Activated CD8-positive, alpha-beta T cell treated with anti-CD3 and anti-CD28 coated beads for 36 hours (primary cell): ENCODE measurements around the gene ADAM11. TPM values are rescaled to one million over a fixed set of nuclear protein-coding genes. Genes with fewer than 3 reads are reported as not detected.
"Not testable (repeated sequence)": the region's sequence is repeated elsewhere in the genome, so short reads cannot be mapped to it uniquely, and the experiment has no call there.

Experiments used
- ATAC-seq: fragments of 200-7000 bp; cut with Tn5 transposase; one replicate; pipeline ENCODE4 v1.10.0; 2021; ENCODE audit warnings: mild to moderate bottlenecking, moderate library complexity
- CTCF ChIA-PET: fragments of 350-600 bp; sonication (Branson Sonifier 250); formaldehyde crosslinking; loops from one replicate; lab custom pipeline; 2021; ENCODE audit warnings: antibody characterized with exemption; lab: Charles Lee
- POLR2A ChIA-PET: fragments of 350-600 bp; sonication (Branson Sonifier 250); formaldehyde crosslinking; loops from one replicate; lab custom pipeline; 2021; ENCODE audit warnings: antibody characterized with exemption; lab: Charles Lee
- DNase-seq: peaks from one replicate; pipeline ENCODE4 v3.0.0-alpha.2; 2020
- H3K27ac Mint-ChIP-seq: one replicate; pipeline ENCODE4 v1.8.0; 2021; ENCODE audit warnings: mild to moderate bottlenecking, mixed read lengths
- H3K27me3 Mint-ChIP-seq: one replicate; pipeline ENCODE4 v1.8.0; 2021; ENCODE audit warnings: mixed read lengths
- H3K36me3 Mint-ChIP-seq: one replicate; pipeline ENCODE4 v1.8.0; 2021; ENCODE audit warnings: low read depth, mixed read lengths
- H3K4me1 Mint-ChIP-seq: one replicate; pipeline ENCODE4 v1.8.0; 2021; ENCODE audit warnings: low read depth, mixed read lengths
- H3K4me3 Mint-ChIP-seq: one replicate; pipeline ENCODE4 v1.8.0; 2021; ENCODE audit warnings: mild to moderate bottlenecking, moderate library complexity, mixed read lengths
- H3K9me3 Mint-ChIP-seq: one replicate; pipeline ENCODE4 v1.8.0; 2021; ENCODE audit warnings: mixed read lengths
- CTCF ChIP-seq: fragments of 200-600 bp; IDR thresholded peaks from one replicate; pipeline ENCODE4 v1.8.0; 2022; ENCODE audit warnings: antibody characterized with exemption, mild to moderate bottlenecking
- intact Hi-C: fragments of 100-400 bp; cut with micrococcal nuclease; formaldehyde crosslinking; loops from one replicate; pipeline ENCODE4 v1.10.0; 2022
- total RNA-seq, 2 experiments: library from RNA; stranded (reverse); gene quantifications; one replicate each; pipeline ENCODE4 v1.2.3, GENCODE V29; 2021

Gene ADAM11
- total RNA-seq, 2 experiments from 2014 or later: 0.07 to 0.27 TPM

- no peak overlapping the region for H3K4me3 Mint-ChIP-seq
- ChIA-PET CTCF (interaction anchor here (0.9 kb wide), 1 partner anchor 44 kb away, joined by 3 read pairs; no protein-coding TSS in a partner anchor), POLR2A (no interaction called here)
- H3K27me3 Mint-ChIP-seq: peaks cover 6% of the 10 kb centered on the region
- no peaks in the 10 kb centered on the region for H3K36me3 Mint-ChIP-seq
- H3K9me3 Mint-ChIP-seq: no peaks in the 10 kb centered on the region
- no peaks in the 10 kb centered on the region for H3K4me1 Mint-ChIP-seq
- no peak for TF ChIP-seq CTCF
- ATAC-seq: no peak
- DNase-seq: no peak
- no peak overlapping the region for H3K27ac Mint-ChIP-seq
- intact Hi-C loops: no loop called here
Measured at GRCh38 chr17:44820631-44821212, 61.9 kb downstream of the ADAM11 start.

- POLR2A ChIA-PET, H3K36me3 Mint-ChIP-seq, H3K27ac Mint-ChIP-seq, intact Hi-C loops, H3K4me1 Mint-ChIP-seq, H3K4me3 Mint-ChIP-seq, DNase-seq, ATAC-seq, H3K9me3 Mint-ChIP-seq, CTCF ChIA-PET: not testable (repeated sequence)
- H3K27me3 Mint-ChIP-seq: peaks cover 27% of the 10 kb centered on the region
Measured at GRCh38 chr17:44825236-44825635, 66.4 kb downstream of the ADAM11 start.

GRCh38 chr17:44826123-44826790, 67.5 kb downstream of the ADAM11 start:
- ATAC-seq (no peak), DNase-seq (no peak)
- no peak overlapping the region for H3K27ac Mint-ChIP-seq
- no peak overlapping the region for H3K4me3 Mint-ChIP-seq
- H3K4me1 Mint-ChIP-seq: peaks cover 9% of the 10 kb centered on the region
- H3K36me3 Mint-ChIP-seq: no peaks in the 10 kb centered on the region
- POLR2A ChIA-PET: no interaction called here
- peaks cover 36% of the 10 kb centered on the region for H3K27me3 Mint-ChIP-seq
- intact Hi-C loops: no loop called here
- CTCF ChIA-PET: interaction anchor here (1.2 to 1.6 kb wide), 4 partner anchors 24 to 52 kb away, joined by 3 to 6 read pairs (median 4); no protein-coding TSS in a partner anchor
- no peak for TF ChIP-seq CTCF
- H3K9me3 Mint-ChIP-seq: no peaks in the 10 kb centered on the region

- no peak for ATAC-seq
- no peak overlapping the region for H3K27ac Mint-ChIP-seq
- TF ChIP-seq CTCF: no peak
- intact Hi-C loops: no loop called here
- H3K4me3 Mint-ChIP-seq: no peak overlapping the region
- ChIA-PET POLR2A (no interaction called here), CTCF (interaction anchor here (1.8 kb wide), 2 partner anchors 47 to 50 kb away, joined by 5 to 8 read pairs; no protein-coding TSS in a partner anchor)
- DNase-seq: no peak
- peaks cover 9% of the 10 kb centered on the region for H3K4me1 Mint-ChIP-seq
- no peaks in the 10 kb centered on the region for H3K36me3 Mint-ChIP-seq
- H3K9me3 Mint-ChIP-seq: no peaks in the 10 kb centered on the region
- H3K27me3 Mint-ChIP-seq: peaks cover 41% of the 10 kb centered on the region
Measured at GRCh38 chr17:44827863-44828262, 69.1 kb downstream of the ADAM11 start.

GRCh38 chr17:44828919-44829522, 70.2 kb downstream of the ADAM11 start:
- peak overlapping the region; percentile 6 for H3K27ac Mint-ChIP-seq
- ATAC-seq (no peak), DNase-seq (peak; percentile 48)
- no peaks in the 10 kb centered on the region for H3K36me3 Mint-ChIP-seq
- intact Hi-C loops: no loop called here
- H3K4me1 Mint-ChIP-seq: peaks cover 9% of the 10 kb centered on the region
- peaks cover 45% of the 10 kb centered on the region for H3K27me3 Mint-ChIP-seq
- ChIA-PET CTCF (interaction anchor here (0.8 to 1.8 kb wide), 4 partner anchors 21 to 53 kb away, joined by 3 to 8 read pairs (median 4); no protein-coding TSS in a partner anchor), POLR2A (interaction anchor here (0.5 to 0.6 kb wide), 3 partner anchors 9 to 206 kb away, joined by 3 read pairs; no protein-coding TSS in a partner anchor)
- no peak for TF ChIP-seq CTCF
- H3K4me3 Mint-ChIP-seq: peak overlapping the region; percentile 76
- H3K9me3 Mint-ChIP-seq: no peaks in the 10 kb centered on the region
